ENCODE measurements around the gene CCT7.

The CCT7 gene

GRCh38 chr2:73225513-73226360 lies 8.4 kb upstream of the CCT7 start:
- no peak for DNase-seq (ENCODE audit: low spot score)

- no peak for DNase-seq (ENCODE audit: low spot score)
These were observed 7.0 kb upstream of the CCT7 start for GRCh38 chr2:73227086-73227485.

- no peak for DNase-seq (ENCODE audit: low spot score)
These were observed 5.5 kb upstream of the CCT7 start for GRCh38 chr2:73228631-73229030.

GRCh38 chr2:73232403-73233153 lies 1.5 kb upstream of the CCT7 start:
- no peak for DNase-seq (ENCODE audit: low spot score)

GRCh38 chr2:73233154-73233931 lies 765 bp upstream of the CCT7 start, which contains the start of gene PRADC1:
TSS of gene PRADC1 (minus strand) at chr2:73233239. CDS start at chr2:73233160, 79 bp downstream.
- DNase-seq (ENCODE audit: low spot score) = peak; percentile 99

- DNase-seq (ENCODE audit: low spot score) = no peak
These were observed 1.4 kb downstream of the CCT7 start for GRCh38 chr2:73235315-73236028.

- no peak for DNase-seq (ENCODE audit: low spot score)
These were observed 3.1 kb downstream of the CCT7 start for GRCh38 chr2:73237168-73237567.

GRCh38 chr2:73238149-73238548 lies 4.0 kb downstream of the CCT7 start:
- DNase-seq (ENCODE audit: low spot score) = no peak

GRCh38 chr2:73238976-73239375 lies 4.9 kb downstream of the CCT7 start:
- DNase-seq (ENCODE audit: low spot score) = no peak

GRCh38 chr2:73239776-73240175 lies 5.7 kb downstream of the CCT7 start:
- no peak for DNase-seq (ENCODE audit: low spot score)

GRCh38 chr2:73243884-73244570 lies 9.9 kb downstream of the CCT7 start:
- DNase-seq (ENCODE audit: low spot score) = no peak

GRCh38 chr2:73244580-73244979 lies 10.5 kb downstream of the CCT7 start:
- no peak for DNase-seq (ENCODE audit: low spot score)

GRCh38 chr2:73246850-73247249 lies 12.7 kb downstream of the CCT7 start:
- no peak for DNase-seq (ENCODE audit: low spot score)

- no peak for DNase-seq (ENCODE audit: low spot score)
These were observed 15.5 kb downstream of the CCT7 start for GRCh38 chr2:73249636-73250035.

GRCh38 chr2:73250872-73251846 lies 17.1 kb downstream of the CCT7 start:
- DNase-seq (ENCODE audit: low spot score) = no peak

- DNase-seq (ENCODE audit: low spot score) = no peak
These were observed 18.3 kb downstream of the CCT7 start for GRCh38 chr2:73252238-73253027.

- DNase-seq (ENCODE audit: low spot score) = no peak
These were observed 19.3 kb downstream of the CCT7 start for GRCh38 chr2:73253400-73253799.

- DNase-seq (ENCODE audit: low spot score) = no peak
These were observed 19.8 kb downstream of the CCT7 start for GRCh38 chr2:73253901-73254300.

GRCh38 chr2:73254343-73255006 lies 20.4 kb downstream of the CCT7 start:
- DNase-seq (ENCODE audit: low spot score) = no peak
